ENCODE measurements around the gene HSD17B14.

The HSD17B14 gene

GRCh38 chr19:48817585-48818124, 18.6 kb downstream of the HSD17B14 start:
- Histone ChIP-seq H2AFZ (ENCODE audit: low read depth, low read length) (no peak overlapping the region), H3K36me3 (replicated peaks; ENCODE audit: low read depth, low read length) (peaks cover 4% of the 10 kb centered on the region), H3K27me3 (ENCODE audit: low read depth, low read length) (no peaks in the 10 kb centered on the region), H4K20me1 (ENCODE audit: insufficient read depth, low read length) (no peaks in the 10 kb centered on the region), H3K4me3 (ENCODE audit: low read length) (no peak overlapping the region), H3K9ac (ENCODE audit: low read length) (no peak overlapping the region), H3K79me2 (ENCODE audit: low read length) (no peaks in the 10 kb centered on the region), H3K9me3 (ENCODE audit: insufficient read depth, low read length) (no peaks in the 10 kb centered on the region), H3K4me1 (ENCODE audit: low read length) (no peaks in the 10 kb centered on the region), H3K4me2 (ENCODE audit: low read length) (no peak overlapping the region), H3K27ac (ENCODE audit: low read length) (no peak overlapping the region)
- TF ChIP-seq CTCF (IDR thresholded peaks at IDR 0.05; ENCODE audit: low read depth, low read length): no peak
- no peak for TF ChIP-seq EZH2phosphoT487 (IDR thresholded peaks at IDR 0.05; ENCODE audit: low read depth)

GRCh38 chr19:48815870-48816501, 20.3 kb downstream of the HSD17B14 start:
- Histone ChIP-seq H3K27ac (ENCODE audit: low read length) (no peak overlapping the region), H3K4me2 (ENCODE audit: low read length) (no peak overlapping the region), H3K36me3 (replicated peaks; ENCODE audit: low read depth, low read length) (no peaks in the 10 kb centered on the region), H3K9me3 (ENCODE audit: insufficient read depth, low read length) (no peaks in the 10 kb centered on the region), H3K27me3 (ENCODE audit: low read depth, low read length) (no peaks in the 10 kb centered on the region), H3K4me1 (ENCODE audit: low read length) (peaks cover 7% of the 10 kb centered on the region), H3K9ac (ENCODE audit: low read length) (no peak overlapping the region), H4K20me1 (ENCODE audit: insufficient read depth, low read length) (no peaks in the 10 kb centered on the region), H3K4me3 (ENCODE audit: low read length) (no peak overlapping the region), H2AFZ (ENCODE audit: low read depth, low read length) (no peak overlapping the region), H3K79me2 (ENCODE audit: low read length) (no peaks in the 10 kb centered on the region)
- TF ChIP-seq EZH2phosphoT487 (IDR thresholded peaks at IDR 0.05; ENCODE audit: low read depth) (no peak), CTCF (IDR thresholded peaks at IDR 0.05; ENCODE audit: low read depth, low read length) (no peak)

DNA sequence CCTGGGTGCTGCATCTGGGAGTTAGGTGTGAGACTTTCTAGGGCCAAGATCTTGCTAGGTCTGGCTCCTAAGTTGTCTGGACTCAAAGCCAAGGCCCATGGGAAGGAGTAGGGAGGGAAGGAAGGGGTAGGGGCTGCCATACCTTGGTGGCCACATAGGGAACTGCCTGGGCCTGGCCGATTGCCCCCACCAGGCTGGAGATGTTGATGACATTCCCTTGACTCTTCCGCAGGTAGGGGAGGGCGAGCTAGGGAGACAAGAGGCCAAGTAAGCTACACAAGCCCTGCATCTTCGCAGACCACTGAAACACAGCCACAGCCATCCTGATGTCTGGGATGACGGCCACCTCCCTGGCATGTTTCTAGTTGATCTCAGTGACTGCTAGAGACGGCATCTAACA, 21.4 kb downstream of the HSD17B14 start:
- Histone ChIP-seq H3K79me2 (ENCODE audit: low read length) (peaks cover 8% of the 10 kb centered on the region), H3K36me3 (replicated peaks; ENCODE audit: low read depth, low read length) (no peaks in the 10 kb centered on the region), H3K9me3 (ENCODE audit: insufficient read depth, low read length) (no peaks in the 10 kb centered on the region), H3K27ac (ENCODE audit: low read length) (no peak overlapping the region), H3K4me3 (ENCODE audit: low read length) (no peak overlapping the region), H3K4me2 (ENCODE audit: low read length) (no peak overlapping the region), H3K4me1 (ENCODE audit: low read length) (peaks cover 11% of the 10 kb centered on the region), H3K27me3 (ENCODE audit: low read depth, low read length) (no peaks in the 10 kb centered on the region), H4K20me1 (ENCODE audit: insufficient read depth, low read length) (no peaks in the 10 kb centered on the region), H3K9ac (ENCODE audit: low read length) (no peak overlapping the region), H2AFZ (ENCODE audit: low read depth, low read length) (no peak overlapping the region)
- TF ChIP-seq CTCF (IDR thresholded peaks at IDR 0.05; ENCODE audit: low read depth, low read length) (no peak), EZH2phosphoT487 (IDR thresholded peaks at IDR 0.05; ENCODE audit: low read depth) (no peak)

GRCh38 chr19:48813123-48813913, 23.0 kb downstream of the HSD17B14 start:
- no peak overlapping the region for H3K9ac ChIP-seq (ENCODE audit: low read length)
- no peak overlapping the region for H3K4me2 ChIP-seq (ENCODE audit: low read length)
- no peak overlapping the region for H3K4me3 ChIP-seq (ENCODE audit: low read length)
- H4K20me1 ChIP-seq (ENCODE audit: insufficient read depth, low read length): no peaks in the 10 kb centered on the region
- no peak for TF ChIP-seq EZH2phosphoT487 (IDR thresholded peaks at IDR 0.05; ENCODE audit: low read depth)
- peak; percentile 36 for TF ChIP-seq CTCF (IDR thresholded peaks at IDR 0.05; ENCODE audit: low read depth, low read length)
- H3K27ac ChIP-seq (ENCODE audit: low read length): no peak overlapping the region
- H3K4me1 ChIP-seq (ENCODE audit: low read length): peaks cover 17% of the 10 kb centered on the region
- H3K27me3 ChIP-seq (ENCODE audit: low read depth, low read length): no peaks in the 10 kb centered on the region
- no peaks in the 10 kb centered on the region for H3K9me3 ChIP-seq (ENCODE audit: insufficient read depth, low read length)
- H3K36me3 ChIP-seq (replicated peaks; ENCODE audit: low read depth, low read length): no peaks in the 10 kb centered on the region
- peaks cover 19% of the 10 kb centered on the region for H3K79me2 ChIP-seq (ENCODE audit: low read length)
- no peak overlapping the region for H2AFZ ChIP-seq (ENCODE audit: low read depth, low read length)

Measured in OCI-LY3 (cell line).